Measurements from ENCODE around the gene NXPH3. TPM values are rescaled to one million over a fixed set of nuclear protein-coding genes. Genes with fewer than 3 reads are reported as not detected.

The NXPH3 gene
- total RNA-seq, 4 donors from 2014 or later = 24.4 to 26.4 (median 25.0) TPM

GRCh38 chr17:49552070-49552751 lies 23.5 kb upstream of the NXPH3 start:
- no peak for ATAC-seq
- WGBS, 2 donors (ENCODE audit: low coverage in 1 of 2) = 72 to 90% methylated on average over 7 to 12 of the region's 27 CpGs
- H3K27me3 ChIP-seq = peaks cover 5% of the 10 kb centered on the region
- H3K9me3 ChIP-seq = no peaks in the 10 kb centered on the region
- TF ChIP-seq POLR2AphosphoS5 (IDR thresholded peaks at IDR 0.05) (no peak), POLR2A (IDR thresholded peaks at IDR 0.05) (no peak), CTCF (IDR thresholded peaks at IDR 0.05) (no peak), EP300 (IDR thresholded peaks at IDR 0.05) (no peak)
- peaks cover 0 to 10% (median 0%) of the 10 kb centered on the region in 3 donors for H3K4me1 ChIP-seq
- no peaks in the 10 kb centered on the region for H3K36me3 ChIP-seq
- H3K27ac ChIP-seq = no peak overlapping the region
- no peak overlapping the region for H3K4me3 ChIP-seq

GRCh38 chr17:49553676-49554335 lies 21.9 kb upstream of the NXPH3 start:
- WGBS, 2 donors (ENCODE audit: low coverage in 1 of 2) = 85 to 88% methylated on average over 6 to 8 of the region's 8 CpGs
- peaks cover 6% of the 10 kb centered on the region for H3K27me3 ChIP-seq
- H3K4me1 ChIP-seq = peaks cover 0 to 10% (median 0%) of the 10 kb centered on the region in 3 donors
- no peaks in the 10 kb centered on the region for H3K9me3 ChIP-seq
- no peak overlapping the region for H3K27ac ChIP-seq
- no peaks in the 10 kb centered on the region for H3K36me3 ChIP-seq
- H3K4me3 ChIP-seq = no peak overlapping the region
- ATAC-seq = no peak
- TF ChIP-seq POLR2A (IDR thresholded peaks at IDR 0.05) (no peak), POLR2AphosphoS5 (IDR thresholded peaks at IDR 0.05) (no peak), EP300 (IDR thresholded peaks at IDR 0.05) (no peak), CTCF (IDR thresholded peaks at IDR 0.05) (no peak)

- Histone ChIP-seq H3K27me3 (peaks cover 6% of the 10 kb centered on the region), H3K4me1 (peaks cover 0 to 10% (median 0%) of the 10 kb centered on the region in 3 donors), H3K36me3 (no peaks in the 10 kb centered on the region), H3K9me3 (no peaks in the 10 kb centered on the region), H3K4me3 (no peak overlapping the region), H3K27ac (no peak overlapping the region)
- WGBS, 2 donors (ENCODE audit: low coverage in 1 of 2) = no CpG with 5 or more reads among the region's 14 CpGs
- TF ChIP-seq EP300 (IDR thresholded peaks at IDR 0.05) (no peak), CTCF (IDR thresholded peaks at IDR 0.05) (no peak), POLR2AphosphoS5 (IDR thresholded peaks at IDR 0.05) (no peak), POLR2A (IDR thresholded peaks at IDR 0.05) (no peak)
- ATAC-seq = no peak
Observed at GRCh38 chr17:49554694-49555494, 20.8 kb upstream of the NXPH3 start.

- peaks cover 6% of the 10 kb centered on the region for H3K27me3 ChIP-seq
- TF ChIP-seq EP300 (IDR thresholded peaks at IDR 0.05) (no peak), POLR2AphosphoS5 (IDR thresholded peaks at IDR 0.05) (no peak), CTCF (IDR thresholded peaks at IDR 0.05) (no peak), POLR2A (IDR thresholded peaks at IDR 0.05) (no peak)
- no peak overlapping the region for H3K4me3 ChIP-seq
- no peaks in the 10 kb centered on the region for H3K9me3 ChIP-seq
- no peaks in the 10 kb centered on the region for H3K36me3 ChIP-seq
- WGBS, 2 donors (ENCODE audit: low coverage in 1 of 2) = 33 to 70% methylated on average over 3 to 6 of the region's 19 CpGs
- ATAC-seq = no peak
- peaks cover 0 to 10% (median 0%) of the 10 kb centered on the region in 3 donors for H3K4me1 ChIP-seq
- H3K27ac ChIP-seq = no peak overlapping the region
Observed at GRCh38 chr17:49555495-49556222, 20.0 kb upstream of the NXPH3 start.
